ENCODE data around the gene AKT2.

The AKT2 gene

GRCh38 chr19:40249201-40249600 is 35.9 kb downstream of the AKT2 start:
- DNase-seq, result no peak

GRCh38 chr19:40247735-40248262 is 37.3 kb downstream of the AKT2 start:
- DNase-seq, result no peak

- DNase-seq, result no peak
These were observed 38.0 kb downstream of the AKT2 start for GRCh38 chr19:40247178-40247577.

- no peak for DNase-seq
These were observed 38.7 kb downstream of the AKT2 start for GRCh38 chr19:40246292-40247073.

- DNase-seq, result no peak
These were observed 39.5 kb downstream of the AKT2 start for GRCh38 chr19:40245506-40246128.

- DNase-seq, result no peak
These were observed 40.4 kb downstream of the AKT2 start for GRCh38 chr19:40244579-40245317.

- DNase-seq, result no peak
These were observed 42.0 kb downstream of the AKT2 start for GRCh38 chr19:40243181-40243580.

- DNase-seq, result no peak
These were observed 42.7 kb downstream of the AKT2 start for GRCh38 chr19:40242480-40242879.

- no peak for DNase-seq
These were observed 43.2 kb downstream of the AKT2 start for GRCh38 chr19:40241809-40242384.

GRCh38 chr19:40241125-40241808 is 43.9 kb downstream of the AKT2 start:
- DNase-seq, result no peak

- no peak for DNase-seq
These were observed 44.8 kb downstream of the AKT2 start for GRCh38 chr19:40240332-40240731.

GRCh38 chr19:40239415-40240226 is 45.5 kb downstream of the AKT2 start:
- DNase-seq, result no peak

GRCh38 chr19:40238775-40239174 is 46.4 kb downstream of the AKT2 start:
- DNase-seq, result no peak

GRCh38 chr19:40237791-40238190 is 47.4 kb downstream of the AKT2 start:
- no peak for DNase-seq

- no peak for DNase-seq
These were observed 48.8 kb downstream of the AKT2 start for GRCh38 chr19:40236366-40236765.

- DNase-seq, result no peak
These were observed 49.2 kb downstream of the AKT2 start for GRCh38 chr19:40236026-40236355.

- no peak for DNase-seq
These were observed 49.7 kb downstream of the AKT2 start for GRCh38 chr19:40235238-40236025.

- no peak for DNase-seq
These were observed 50.5 kb downstream of the AKT2 start for GRCh38 chr19:40234429-40235237.

- no peak for DNase-seq
These were observed 51.2 kb downstream of the AKT2 start for GRCh38 chr19:40233811-40234389.

Data from activated CD4-positive, alpha-beta T cell treated with anti-CD3 and anti-CD28 coated beads, Interleukin-2, amount 50 U/mL, for 16 hours (primary cell).